ENCODE measurements around the gene ZFP36L1. TPM values are rescaled to one million over a fixed set of nuclear protein-coding genes. Genes with fewer than 3 reads are reported as not detected.

Gene ZFP36L1
- total and polyA plus RNA-seq, 9 of the 15 experiments (the other 6 are each of a cell fraction or from before 2014, with no cell fraction given): 1.3 to 26.6 (median 3.7) TPM

DNA sequence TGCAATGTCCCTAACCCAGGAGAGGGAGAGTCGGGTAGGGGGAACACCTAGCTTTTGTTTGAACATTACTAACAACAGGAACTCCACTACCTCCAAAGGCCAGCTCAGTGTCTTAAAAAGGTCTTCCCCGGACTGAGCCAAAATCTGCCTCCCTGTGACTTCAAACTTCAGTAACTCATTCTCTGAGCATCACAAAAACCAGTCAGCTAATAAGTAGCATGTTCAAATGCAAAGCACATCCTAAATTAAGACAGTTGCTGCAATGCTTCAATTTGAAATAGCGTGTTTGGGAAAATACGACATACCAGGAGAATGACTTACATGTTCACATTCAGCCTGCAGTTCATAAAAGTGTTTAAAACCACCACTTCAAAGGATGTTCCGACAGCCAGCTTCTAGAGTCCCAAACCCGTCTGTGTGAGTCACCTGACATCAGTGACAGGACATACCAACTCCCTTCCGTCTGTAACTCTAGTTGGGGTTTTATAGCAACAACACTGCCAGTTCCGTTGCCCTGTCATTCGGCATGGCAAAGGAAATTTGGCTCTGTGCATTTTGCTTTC is 13.0 kb downstream of the ZFP36L1 start (continued):
- TF ChIP-seq, protein P1, sequence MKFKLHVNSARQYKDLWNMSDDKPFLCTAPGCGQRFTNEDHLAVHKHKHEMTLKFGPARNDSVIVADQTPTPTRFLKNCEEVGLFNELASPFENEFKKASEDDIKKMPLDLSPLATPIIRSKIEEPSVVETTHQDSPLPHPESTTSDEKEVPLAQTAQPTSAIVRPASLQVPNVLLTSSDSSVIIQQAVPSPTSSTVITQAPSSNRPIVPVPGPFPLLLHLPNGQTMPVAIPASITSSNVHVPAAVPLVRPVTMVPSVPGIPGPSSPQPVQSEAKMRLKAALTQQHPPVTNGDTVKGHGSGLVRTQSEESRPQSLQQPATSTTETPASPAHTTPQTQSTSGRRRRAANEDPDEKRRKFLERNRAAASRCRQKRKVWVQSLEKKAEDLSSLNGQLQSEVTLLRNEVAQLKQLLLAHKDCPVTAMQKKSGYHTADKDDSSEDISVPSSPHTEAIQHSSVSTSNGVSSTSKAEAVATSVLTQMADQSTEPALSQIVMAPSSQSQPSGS (CRISPR knock-in tag; IDR thresholded peaks at IDR 0.05): no peak
- TF ChIP-seq TOE1 (IDR thresholded peaks at IDR 0.05; ENCODE audit: borderline replicate concordance) (no peak), TOE1 (CRISPR knock-in tag; IDR thresholded peaks at IDR 0.05; ENCODE audit: borderline replicate concordance, low read depth) (no peak), MEF2D (tag; conservative IDR thresholded peaks at IDR 0.05; ENCODE audit: low read depth) (no peak), RBM22 (IDR thresholded peaks at IDR 0.05; ENCODE audit: low read depth, low read length, poor library complexity, severe bottlenecking) (no peak), IRF2 (CRISPR knock-in tag; IDR thresholded peaks at IDR 0.05) (no peak), SUPT5H (IDR thresholded peaks at IDR 0.05) (no peak), LCOR (CRISPR knock-in tag; IDR thresholded peaks at IDR 0.05) (no peak), JUND (IDR thresholded peaks at IDR 0.05; ENCODE audit: borderline replicate concordance, low read depth, low read length) (0 out of 2 replicates have a peak, but pooled peaks have one; percentile 16), JUND (tag; IDR thresholded peaks at IDR 0.05; ENCODE audit: borderline replicate concordance, low read depth, low read length) (no peak), KLF10 (CRISPR knock-in tag; IDR thresholded peaks at IDR 0.05) (no peak), KDM2B (CRISPR knock-in tag; IDR thresholded peaks at IDR 0.05) (no peak), NCOR1 (IDR thresholded peaks at IDR 0.05) (no peak), BRD9 (IDR thresholded peaks at IDR 0.05; ENCODE audit: low read depth, partially characterized antibody) (no peak), CREM (IDR thresholded peaks at IDR 0.05; ENCODE audit: low read depth) (0 out of 2 replicates have a peak, but pooled peaks have one; percentile 4), ZNF76 (CRISPR knock-in tag; IDR thresholded peaks at IDR 0.05; ENCODE audit: borderline replicate concordance) (no peak), DMBX1 (CRISPR knock-in tag; IDR thresholded peaks at IDR 0.05; ENCODE audit: borderline replicate concordance) (0 out of 2 replicates have a peak, but pooled peaks have one; percentile 15), RNF2 (IDR thresholded peaks at IDR 0.05) (no peak), U2AF1 (optimal IDR thresholded peaks at IDR 0.05; ENCODE audit: low read depth, low read length) (no peak), PURB (CRISPR knock-in tag; IDR thresholded peaks at IDR 0.05; ENCODE audit: low read depth) (no peak)
- TF ChIP-seq, protein P2, sequence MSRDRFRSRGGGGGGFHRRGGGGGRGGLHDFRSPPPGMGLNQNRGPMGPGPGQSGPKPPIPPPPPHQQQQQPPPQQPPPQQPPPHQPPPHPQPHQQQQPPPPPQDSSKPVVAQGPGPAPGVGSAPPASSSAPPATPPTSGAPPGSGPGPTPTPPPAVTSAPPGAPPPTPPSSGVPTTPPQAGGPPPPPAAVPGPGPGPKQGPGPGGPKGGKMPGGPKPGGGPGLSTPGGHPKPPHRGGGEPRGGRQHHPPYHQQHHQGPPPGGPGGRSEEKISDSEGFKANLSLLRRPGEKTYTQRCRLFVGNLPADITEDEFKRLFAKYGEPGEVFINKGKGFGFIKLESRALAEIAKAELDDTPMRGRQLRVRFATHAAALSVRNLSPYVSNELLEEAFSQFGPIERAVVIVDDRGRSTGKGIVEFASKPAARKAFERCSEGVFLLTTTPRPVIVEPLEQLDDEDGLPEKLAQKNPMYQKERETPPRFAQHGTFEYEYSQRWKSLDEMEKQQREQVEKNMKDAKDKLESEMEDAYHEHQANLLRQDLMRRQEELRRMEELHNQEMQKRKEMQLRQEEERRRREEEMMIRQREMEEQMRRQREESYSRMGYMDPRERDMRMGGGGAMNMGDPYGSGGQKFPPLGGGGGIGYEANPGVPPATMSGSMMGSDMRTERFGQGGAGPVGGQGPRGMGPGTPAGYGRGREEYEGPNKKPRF (IDR thresholded peaks at IDR 0.05; ENCODE audit: low read depth, low read length): no peak
- TF ChIP-seq, protein P3, sequence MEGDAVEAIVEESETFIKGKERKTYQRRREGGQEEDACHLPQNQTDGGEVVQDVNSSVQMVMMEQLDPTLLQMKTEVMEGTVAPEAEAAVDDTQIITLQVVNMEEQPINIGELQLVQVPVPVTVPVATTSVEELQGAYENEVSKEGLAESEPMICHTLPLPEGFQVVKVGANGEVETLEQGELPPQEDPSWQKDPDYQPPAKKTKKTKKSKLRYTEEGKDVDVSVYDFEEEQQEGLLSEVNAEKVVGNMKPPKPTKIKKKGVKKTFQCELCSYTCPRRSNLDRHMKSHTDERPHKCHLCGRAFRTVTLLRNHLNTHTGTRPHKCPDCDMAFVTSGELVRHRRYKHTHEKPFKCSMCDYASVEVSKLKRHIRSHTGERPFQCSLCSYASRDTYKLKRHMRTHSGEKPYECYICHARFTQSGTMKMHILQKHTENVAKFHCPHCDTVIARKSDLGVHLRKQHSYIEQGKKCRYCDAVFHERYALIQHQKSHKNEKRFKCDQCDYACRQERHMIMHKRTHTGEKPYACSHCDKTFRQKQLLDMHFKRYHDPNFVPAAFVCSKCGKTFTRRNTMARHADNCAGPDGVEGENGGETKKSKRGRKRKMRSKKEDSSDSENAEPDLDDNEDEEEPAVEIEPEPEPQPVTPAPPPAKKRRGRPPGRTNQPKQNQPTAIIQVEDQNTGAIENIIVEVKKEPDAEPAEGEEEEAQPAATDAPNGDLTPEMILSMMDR (IDR thresholded peaks at IDR 0.05 in 2 of 3, conservative IDR thresholded peaks at IDR 0.05 in 1 of 3; ENCODE audit: insufficient read depth in 2 of 3, low read depth in 1 of 3, low read length in 3 of 3): no peak
- TF ChIP-seq, protein P4, sequence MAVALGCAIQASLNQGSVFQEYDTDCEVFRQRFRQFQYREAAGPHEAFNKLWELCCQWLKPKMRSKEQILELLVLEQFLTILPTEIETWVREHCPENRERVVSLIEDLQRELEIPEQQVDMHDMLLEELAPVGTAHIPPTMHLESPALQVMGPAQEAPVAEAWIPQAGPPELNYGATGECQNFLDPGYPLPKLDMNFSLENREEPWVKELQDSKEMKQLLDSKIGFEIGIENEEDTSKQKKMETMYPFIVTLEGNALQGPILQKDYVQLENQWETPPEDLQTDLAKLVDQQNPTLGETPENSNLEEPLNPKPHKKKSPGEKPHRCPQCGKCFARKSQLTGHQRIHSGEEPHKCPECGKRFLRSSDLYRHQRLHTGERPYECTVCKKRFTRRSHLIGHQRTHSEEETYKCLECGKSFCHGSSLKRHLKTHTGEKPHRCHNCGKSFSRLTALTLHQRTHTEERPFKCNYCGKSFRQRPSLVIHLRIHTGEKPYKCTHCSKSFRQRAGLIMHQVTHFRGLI (CRISPR knock-in tag; IDR thresholded peaks at IDR 0.05): 0 out of 2 replicates have a peak, but pooled peaks have one; percentile 34
